H1 (cell line): ENCODE results near the gene SEPTIN2. TPM values are rescaled to one million over a fixed set of nuclear protein-coding genes. Genes with fewer than 3 reads are reported as not detected.

Source experiments
- CTCF ChIA-PET: fragments of 300-600 bp; sonication (Branson Sonifier 250); formaldehyde crosslinking; loops from one replicate; lab custom pipeline; 2021; ENCODE audit not compliant: partially characterized antibody; lab: Charles Lee
- POLR2A ChIA-PET: fragments of 300-600 bp; sonication (Branson Sonifier 250); formaldehyde crosslinking; loops from one replicate; lab custom pipeline; 2021; ENCODE audit warnings: inconsistent platforms; ENCODE audit not compliant: partially characterized antibody; lab: Charles Lee
- DNase-seq, 2 experiments: peaks; one replicate each; pipeline versions ENCODE4 v3.0.0 to v3.0.0-alpha.2; 2010 to 2022; ENCODE audit warnings: low spot score in 2 of 2, low read depth in 1 of 2, mixed read lengths in 1 of 2
- FAIRE-seq: peaks from 2 replicates; lab custom pipeline; 2011; peaks lifted over from hg19 to GRCh38; lab: Jason Lieb, UNC
- H2AFZ ChIP-seq: 2 replicates; pipeline ENCODE4 v1.8.1; 2012; ENCODE audit warnings: low read length, inconsistent platforms
- H2AK5ac ChIP-seq: 2 replicates; pipeline ENCODE4 v1.6.1; 2013; ENCODE audit warnings: low read depth, low read length
- H2BK120ac ChIP-seq: replicated peaks from 2 replicates; pipeline ENCODE3; 2013; ENCODE audit warnings: low read depth, low read length, inconsistent platforms
- H2BK12ac ChIP-seq: 2 replicates; pipeline ENCODE4 v1.6.1; 2013; ENCODE audit warnings: low read depth, low read length
- H2BK15ac ChIP-seq: 2 replicates; pipeline ENCODE4 v1.6.1; 2013; ENCODE audit warnings: low read length
- H2BK20ac ChIP-seq: 2 replicates; pipeline ENCODE4 v1.6.1; 2013; ENCODE audit warnings: low read length
- H2BK5ac ChIP-seq: 2 replicates; pipeline ENCODE4 v1.6.1; 2013; ENCODE audit warnings: low read depth, low read length
- H3K14ac ChIP-seq: 2 replicates; pipeline ENCODE4 v1.6.1; 2013; ENCODE audit warnings: inconsistent platforms; ENCODE audit not compliant: insufficient read length
- H3K18ac ChIP-seq: 2 replicates; pipeline ENCODE4 v1.6.1; 2013; ENCODE audit warnings: low read length; ENCODE audit errors: extremely low read depth
- H3K23ac ChIP-seq: 2 replicates; pipeline ENCODE4 v1.6.1; 2013; ENCODE audit warnings: inconsistent platforms; ENCODE audit not compliant: insufficient read length
- H3K23me2 ChIP-seq: 2 replicates; pipeline ENCODE4 v1.6.1; 2013; ENCODE audit warnings: low read depth, low read length
- H3K27ac ChIP-seq: 2 replicates; pipeline ENCODE4 v1.6.1; 2011; ENCODE audit warnings: low read depth, low read length, inconsistent platforms
- H3K27me3 ChIP-seq, 4 experiments: replicated peaks in 1 of 4; 1 replicate in 1 of 4; 2 replicates in 3 of 4; pipeline versions ENCODE4 v1.6.1 to v1.8.1; 2011 to 2013; ENCODE audit warnings: low read length in 3 of 4, mild to moderate bottlenecking in 3 of 4, inconsistent platforms in 2 of 4, mixed read lengths in 2 of 4, moderate library complexity in 1 of 4; ENCODE audit not compliant: control insufficient read depth in 3 of 4, insufficient read depth in 3 of 4; ENCODE audit errors: extremely low read depth in 1 of 4
- H3K36me3 ChIP-seq, 4 experiments: 2 replicates each; pipeline versions ENCODE4 v1.6.1 to v1.8.1; 2011 to 2013; ENCODE audit warnings: mild to moderate bottlenecking in 4 of 4, low read length in 3 of 4, moderate library complexity in 2 of 4, control low read depth in 1 of 4, inconsistent platforms in 1 of 4; ENCODE audit not compliant: insufficient read depth in 4 of 4, control insufficient read depth in 2 of 4
- H3K4ac ChIP-seq: replicated peaks from 2 replicates; pipeline ENCODE3; 2013; ENCODE audit warnings: low read length, low read depth, mixed read lengths, inconsistent platforms; ENCODE audit not compliant: insufficient read length
- H3K4me1 ChIP-seq, 4 experiments: replicated peaks in 1 of 4; 1 replicate in 1 of 4; 2 replicates in 3 of 4; pipeline versions ENCODE4 v1.6.1 to v1.8.1; 2011 to 2013; ENCODE audit warnings: low read length in 3 of 4, inconsistent platforms in 2 of 4, mixed read lengths in 1 of 4; ENCODE audit not compliant: insufficient read depth in 4 of 4, control insufficient read depth in 3 of 4
- H3K4me2 ChIP-seq, 2 experiments: 2 replicates each; pipeline versions ENCODE4 v1.6.1 to v1.8.1; 2011 to 2013; ENCODE audit warnings: low read depth in 2 of 2, low read length in 2 of 2, control low read depth in 1 of 2, inconsistent platforms in 1 of 2, mild to moderate bottlenecking in 1 of 2; ENCODE audit not compliant: insufficient read depth in 1 of 2
- H3K4me3 ChIP-seq, 4 experiments: fragments of 200-600, 300-600 bp in 1 of 4; sonication (generic), shearing (Covaris generic), sonication (Bioruptor Twin) in 1 of 4; 2 replicates each; pipeline versions ENCODE4 v1.5.1 to v1.8.1; 2011 to 2016; ENCODE audit warnings: low read length in 4 of 4, low read depth in 3 of 4, control low read depth in 2 of 4, inconsistent platforms in 2 of 4, mild to moderate bottlenecking in 2 of 4, mixed read lengths in 1 of 4, moderate library complexity in 1 of 4; ENCODE audit not compliant: insufficient read depth in 2 of 4; ENCODE audit errors: extremely low read depth in 1 of 4
- H3K56ac ChIP-seq: replicated peaks from 2 replicates; pipeline ENCODE3; 2013; ENCODE audit warnings: low read depth, mild to moderate bottlenecking, mixed read lengths, low read length, inconsistent platforms; ENCODE audit not compliant: insufficient read length
- H3K79me1 ChIP-seq: 2 replicates; pipeline ENCODE4 v1.6.1; 2013; ENCODE audit warnings: low read depth, low read length, control low read depth
- H3K79me2 ChIP-seq, 2 experiments: 2 replicates each; pipeline versions ENCODE4 v1.6.1 to v1.8.1; 2012 to 2013; ENCODE audit warnings: low read length in 2 of 2, mild to moderate bottlenecking in 2 of 2, inconsistent platforms in 1 of 2; ENCODE audit not compliant: insufficient read depth in 2 of 2, control insufficient read depth in 1 of 2
- H3K9ac ChIP-seq, 4 experiments: replicated peaks in 1 of 4; 1 replicate in 1 of 4; 2 replicates in 3 of 4; pipeline versions ENCODE4 v1.6.1 to v1.8.1; 2011 to 2013; ENCODE audit warnings: low read depth in 3 of 4, low read length in 3 of 4, control low read depth in 2 of 4, mild to moderate bottlenecking in 2 of 4, moderate library complexity in 2 of 4, inconsistent platforms in 1 of 4; ENCODE audit errors: extremely low read depth in 1 of 4
- H3K9me3 ChIP-seq, 2 experiments: 2 replicates each; pipeline versions ENCODE4 v1.6.1 to v1.8.1; 2012 to 2013; ENCODE audit warnings: mild to moderate bottlenecking in 2 of 2, moderate library complexity in 2 of 2, control low read depth in 1 of 2, inconsistent platforms in 1 of 2, low read depth in 1 of 2, low read length in 1 of 2, mixed read lengths in 1 of 2; ENCODE audit not compliant: insufficient read depth in 2 of 2
- H4K20me1 ChIP-seq, 2 experiments: replicated peaks in 1 of 2; 2 replicates each; pipeline versions ENCODE3 to v1.8.1; 2011 to 2013; ENCODE audit warnings: inconsistent platforms in 2 of 2, low read length in 2 of 2, mild to moderate bottlenecking in 1 of 2; ENCODE audit not compliant: insufficient read depth in 2 of 2, control insufficient read depth in 1 of 2
- H4K5ac ChIP-seq: 2 replicates; pipeline ENCODE4 v1.6.1; 2013; ENCODE audit warnings: low read length, low read depth, mixed read lengths, inconsistent platforms; ENCODE audit not compliant: insufficient read length
- H4K8ac ChIP-seq: 2 replicates; pipeline ENCODE4 v1.8.0; 2013; ENCODE audit warnings: mild to moderate bottlenecking, moderate library complexity, low read length, inconsistent platforms; ENCODE audit not compliant: insufficient read depth; ENCODE audit errors: extremely low read depth
- H4K91ac ChIP-seq: replicated peaks from 2 replicates; pipeline ENCODE3; 2013; ENCODE audit warnings: low read length, mixed read lengths, inconsistent platforms; ENCODE audit not compliant: insufficient read length
- JUND ChIP-seq: IDR thresholded peaks from 2 replicates; pipeline ENCODE4 v1.6.1; 2011; ENCODE audit warnings: mild to moderate bottlenecking, improper control_type of control experiment, low read length
- YY1 ChIP-seq: IDR thresholded peaks from 2 replicates; pipeline ENCODE4 v1.6.1; 2011; ENCODE audit warnings: low read depth, mild to moderate bottlenecking, low read length
- WGBS, 2 experiments: shearing (Covaris generic) in 1 of 2; methylation state at CpG; one replicate each; pipeline versions ENCODE4 v1.1.6 to v1.1.7; 2013 to 2015; ENCODE audit warnings: low lambda C conversion rate in 2 of 2, mixed read lengths in 2 of 2, inconsistent platforms in 1 of 2, low coverage in 1 of 2, missing lambda C conversion rate in 1 of 2; ENCODE audit not compliant: insufficient replicate concordance in 2 of 2, insufficient coverage in 1 of 2, insufficient read length in 1 of 2; ENCODE audit errors: extremely low coverage in 1 of 2, missing lambda C conversion rate in 1 of 2; 5-methylcytosine and 5-hydroxymethylcytosine counted together
- polyA plus RNA-seq, 7 experiments: library from polyadenylated mRNA; depleted of rRNA in 3 of 7; stranded (reverse) in 5 of 7; unstranded in 2 of 7; fragments of >200 nt in 5 of 7; fragments of 200-250 nt in 2 of 7; gene quantifications; 1 replicate in 5 of 7; 2 replicates in 1 of 7; 4 replicates in 1 of 7; pipeline versions ENCODE4 v1.2.1 to v1.2.3, GENCODE V29; 2011 to 2013; ENCODE audit warnings: missing spikeins in 2 of 7, mixed read lengths in 2 of 7
- total RNA-seq: library from RNA; stranded (reverse); fragmentation: NEBNext Ultra II Directional; extraction: Animal tissue kit (Norgen Biotek cat#: 25700); gene quantifications from 2 replicates; pipeline ENCODE4 v1.2.1, GENCODE V29; 2021

Gene SEPTIN2
- total and polyA plus RNA-seq, 2 of the 8 experiments (the other 6 are each of a cell fraction or from before 2014, with no cell fraction given) = 392 to 650 TPM

GRCh38 chr2:241291977-241292376, 23.7 kb upstream of the SEPTIN2 start:
- Histone ChIP-seq H3K14ac (no peak overlapping the region), H3K9me3 (no peaks in the 10 kb centered on the region), H2AFZ (no peak overlapping the region), H3K9ac (no peak overlapping the region), H3K36me3 (peaks cover 0 to 2% (median 0%) of the 10 kb centered on the region in 4 experiments; a peak in 1 of 8 replicates), H2BK15ac (no peak overlapping the region), H3K23me2 (no peaks in the 10 kb centered on the region), H3K4me3 (no peak overlapping the region), H3K18ac (no peak overlapping the region), H2AK5ac (no peak overlapping the region), H3K4me2 (no peak overlapping the region), H3K56ac (no peak overlapping the region), H2BK120ac (no peak overlapping the region), H3K23ac (no peak overlapping the region), H3K27me3 (no peaks in the 10 kb centered on the region), H2BK12ac (no peak overlapping the region), H4K20me1 (peaks cover 7 to 23% of the 10 kb centered on the region in 2 experiments), H2BK20ac (no peak overlapping the region), H3K27ac (no peak overlapping the region), H4K5ac (no peak overlapping the region), H4K8ac (no peak overlapping the region), H3K79me1 (peaks cover 15% of the 10 kb centered on the region), H2BK5ac (no peak overlapping the region), H3K79me2 (peaks cover 17 to 96% of the 10 kb centered on the region in 2 experiments), H3K4me1 (no peaks in the 10 kb centered on the region), H4K91ac (no peak overlapping the region), H3K4ac (no peak overlapping the region)
- TF ChIP-seq JUND = no peak
- no peak for TF ChIP-seq YY1
- POLR2A ChIA-PET = interaction anchor here (1.3 to 3.6 kb wide), 2 partner anchors 11 to 22 kb away, joined by 4 to 14 read pairs; no protein-coding TSS in a partner anchor
- CTCF ChIA-PET = interaction anchor here (0.6 to 3.4 kb wide), 3 partner anchors 10 to 39 kb away, joined by 3 to 16 read pairs (median 3); no protein-coding TSS in a partner anchor
- DNase-seq (no peak), FAIRE-seq (no peak)
- 95% methylated on average over 6 of the region's 6 CpGs; no CpG with 5 or more reads in 1 of the 2 experiments for WGBS, 2 experiments
